Measurements from ENCODE around the gene IL22RA1.

The IL22RA1 gene

GRCh38 chr1:24117722-24118409 is 25.1 kb downstream of the IL22RA1 start:
- Histone ChIP-seq H3K9me3 (ENCODE audit: control insufficient read depth, low read length) (no peaks in the 10 kb centered on the region), H3K4me1 (ENCODE audit: control insufficient read depth, insufficient read depth, low read length, poor library complexity, severe bottlenecking) (no peaks in the 10 kb centered on the region), H3K27ac (ENCODE audit: insufficient read depth, low read length, poor library complexity, severe bottlenecking) (no peak overlapping the region), H3K36me3 (ENCODE audit: control insufficient read depth, insufficient read depth, low read length) (no peaks in the 10 kb centered on the region), H3K27me3 (replicated peaks; ENCODE audit: control insufficient read depth, insufficient read depth, low read length, poor library complexity, severe bottlenecking) (no peaks in the 10 kb centered on the region), H3K4me3 (ENCODE audit: insufficient read depth, low read depth, low read length, poor library complexity, severe bottlenecking) (no peak overlapping the region)
- no peak for DNase-seq

GRCh38 chr1:24117132-24117531 is 25.8 kb downstream of the IL22RA1 start:
- H3K36me3 ChIP-seq (ENCODE audit: control insufficient read depth, insufficient read depth, low read length): no peaks in the 10 kb centered on the region
- no peak overlapping the region for H3K4me3 ChIP-seq (ENCODE audit: insufficient read depth, low read depth, low read length, poor library complexity, severe bottlenecking)
- H3K27me3 ChIP-seq (replicated peaks; ENCODE audit: control insufficient read depth, insufficient read depth, low read length, poor library complexity, severe bottlenecking): no peaks in the 10 kb centered on the region
- no peak overlapping the region for H3K27ac ChIP-seq (ENCODE audit: insufficient read depth, low read length, poor library complexity, severe bottlenecking)
- DNase-seq: no peak
- peaks cover 6% of the 10 kb centered on the region for H3K4me1 ChIP-seq (ENCODE audit: control insufficient read depth, insufficient read depth, low read length, poor library complexity, severe bottlenecking)
- no peaks in the 10 kb centered on the region for H3K9me3 ChIP-seq (ENCODE audit: control insufficient read depth, low read length)

GRCh38 chr1:24114753-24115152 is 28.2 kb downstream of the IL22RA1 start:
- no peaks in the 10 kb centered on the region for H3K9me3 ChIP-seq (ENCODE audit: control insufficient read depth, low read length)
- no peak overlapping the region for H3K4me3 ChIP-seq (ENCODE audit: insufficient read depth, low read depth, low read length, poor library complexity, severe bottlenecking)
- H3K4me1 ChIP-seq (ENCODE audit: control insufficient read depth, insufficient read depth, low read length, poor library complexity, severe bottlenecking): peaks cover 6% of the 10 kb centered on the region
- DNase-seq: no peak
- no peaks in the 10 kb centered on the region for H3K27me3 ChIP-seq (replicated peaks; ENCODE audit: control insufficient read depth, insufficient read depth, low read length, poor library complexity, severe bottlenecking)
- H3K27ac ChIP-seq (ENCODE audit: insufficient read depth, low read length, poor library complexity, severe bottlenecking): no peak overlapping the region
- no peaks in the 10 kb centered on the region for H3K36me3 ChIP-seq (ENCODE audit: control insufficient read depth, insufficient read depth, low read length)

GRCh38 chr1:24113641-24114033 is 29.3 kb downstream of the IL22RA1 start:
- no peak overlapping the region for H3K4me3 ChIP-seq (ENCODE audit: insufficient read depth, low read depth, low read length, poor library complexity, severe bottlenecking)
- H3K4me1 ChIP-seq (ENCODE audit: control insufficient read depth, insufficient read depth, low read length, poor library complexity, severe bottlenecking): peaks cover 6% of the 10 kb centered on the region
- H3K27ac ChIP-seq (ENCODE audit: insufficient read depth, low read length, poor library complexity, severe bottlenecking): no peak overlapping the region
- no peak for DNase-seq
- no peaks in the 10 kb centered on the region for H3K27me3 ChIP-seq (replicated peaks; ENCODE audit: control insufficient read depth, insufficient read depth, low read length, poor library complexity, severe bottlenecking)
- H3K9me3 ChIP-seq (ENCODE audit: control insufficient read depth, low read length): no peaks in the 10 kb centered on the region
- H3K36me3 ChIP-seq (ENCODE audit: control insufficient read depth, insufficient read depth, low read length): no peaks in the 10 kb centered on the region

GRCh38 chr1:24111996-24112779 is 30.8 kb downstream of the IL22RA1 start, which contains the start of gene MYOM3:
Gene MYOM3, minus strand, starts transcription at chr1:24112135. Its CDS starts 3,499 bp downstream, at chr1:24108636.
- Histone ChIP-seq H3K4me3 (ENCODE audit: insufficient read depth, low read depth, low read length, poor library complexity, severe bottlenecking) (no peak within 1 kb of the TSS), H3K27me3 (replicated peaks; ENCODE audit: control insufficient read depth, insufficient read depth, low read length, poor library complexity, severe bottlenecking) (no peaks in the 10 kb centered on the region), H3K27ac (ENCODE audit: insufficient read depth, low read length, poor library complexity, severe bottlenecking) (no peak within 1 kb of the TSS), H3K4me1 (ENCODE audit: control insufficient read depth, insufficient read depth, low read length, poor library complexity, severe bottlenecking) (peaks cover 6% of the 10 kb centered on the region), H3K36me3 (ENCODE audit: control insufficient read depth, insufficient read depth, low read length) (no peaks in the 10 kb centered on the region), H3K9me3 (ENCODE audit: control insufficient read depth, low read length) (no peaks in the 10 kb centered on the region)
- DNase-seq: peak in 2 of 3 donors; percentile 12 to 23

GRCh38 chr1:24111262-24111995 is 31.5 kb downstream of the IL22RA1 start:
- DNase-seq: no peak
- H3K27ac ChIP-seq (ENCODE audit: insufficient read depth, low read length, poor library complexity, severe bottlenecking): no peak overlapping the region
- H3K36me3 ChIP-seq (ENCODE audit: control insufficient read depth, insufficient read depth, low read length): no peaks in the 10 kb centered on the region
- H3K4me3 ChIP-seq (ENCODE audit: insufficient read depth, low read depth, low read length, poor library complexity, severe bottlenecking): no peak overlapping the region
- no peaks in the 10 kb centered on the region for H3K27me3 ChIP-seq (replicated peaks; ENCODE audit: control insufficient read depth, insufficient read depth, low read length, poor library complexity, severe bottlenecking)
- peaks cover 6% of the 10 kb centered on the region for H3K4me1 ChIP-seq (ENCODE audit: control insufficient read depth, insufficient read depth, low read length, poor library complexity, severe bottlenecking)
- no peaks in the 10 kb centered on the region for H3K9me3 ChIP-seq (ENCODE audit: control insufficient read depth, low read length)

GRCh38 chr1:24110642-24111261 is 32.2 kb downstream of the IL22RA1 start:
- Histone ChIP-seq H3K27me3 (replicated peaks; ENCODE audit: control insufficient read depth, insufficient read depth, low read length, poor library complexity, severe bottlenecking) (no peaks in the 10 kb centered on the region), H3K4me1 (ENCODE audit: control insufficient read depth, insufficient read depth, low read length, poor library complexity, severe bottlenecking) (peaks cover 6% of the 10 kb centered on the region), H3K27ac (ENCODE audit: insufficient read depth, low read length, poor library complexity, severe bottlenecking) (no peak overlapping the region), H3K9me3 (ENCODE audit: control insufficient read depth, low read length) (no peaks in the 10 kb centered on the region), H3K4me3 (ENCODE audit: insufficient read depth, low read depth, low read length, poor library complexity, severe bottlenecking) (no peak overlapping the region), H3K36me3 (ENCODE audit: control insufficient read depth, insufficient read depth, low read length) (no peaks in the 10 kb centered on the region)
- no peak for DNase-seq

- H3K27ac ChIP-seq (ENCODE audit: insufficient read depth, low read length, poor library complexity, severe bottlenecking): no peak overlapping the region
- no peaks in the 10 kb centered on the region for H3K36me3 ChIP-seq (ENCODE audit: control insufficient read depth, insufficient read depth, low read length)
- no peaks in the 10 kb centered on the region for H3K9me3 ChIP-seq (ENCODE audit: control insufficient read depth, low read length)
- H3K27me3 ChIP-seq (replicated peaks; ENCODE audit: control insufficient read depth, insufficient read depth, low read length, poor library complexity, severe bottlenecking): no peaks in the 10 kb centered on the region
- no peak for DNase-seq
- no peak overlapping the region for H3K4me3 ChIP-seq (ENCODE audit: insufficient read depth, low read depth, low read length, poor library complexity, severe bottlenecking)
- peaks cover 6% of the 10 kb centered on the region for H3K4me1 ChIP-seq (ENCODE audit: control insufficient read depth, insufficient read depth, low read length, poor library complexity, severe bottlenecking)
Measured at GRCh38 chr1:24109686-24110475, 33.1 kb downstream of the IL22RA1 start.

- Histone ChIP-seq H3K36me3 (ENCODE audit: control insufficient read depth, insufficient read depth, low read length) (no peaks in the 10 kb centered on the region), H3K27me3 (replicated peaks; ENCODE audit: control insufficient read depth, insufficient read depth, low read length, poor library complexity, severe bottlenecking) (no peaks in the 10 kb centered on the region), H3K4me3 (ENCODE audit: insufficient read depth, low read depth, low read length, poor library complexity, severe bottlenecking) (no peak overlapping the region), H3K4me1 (ENCODE audit: control insufficient read depth, insufficient read depth, low read length, poor library complexity, severe bottlenecking) (peaks cover 6% of the 10 kb centered on the region), H3K9me3 (ENCODE audit: control insufficient read depth, low read length) (no peaks in the 10 kb centered on the region), H3K27ac (ENCODE audit: insufficient read depth, low read length, poor library complexity, severe bottlenecking) (no peak overlapping the region)
- DNase-seq: no peak
Measured at GRCh38 chr1:24109166-24109483, 33.8 kb downstream of the IL22RA1 start.
